ENCODE data around the gene GNA12.

DNA sequence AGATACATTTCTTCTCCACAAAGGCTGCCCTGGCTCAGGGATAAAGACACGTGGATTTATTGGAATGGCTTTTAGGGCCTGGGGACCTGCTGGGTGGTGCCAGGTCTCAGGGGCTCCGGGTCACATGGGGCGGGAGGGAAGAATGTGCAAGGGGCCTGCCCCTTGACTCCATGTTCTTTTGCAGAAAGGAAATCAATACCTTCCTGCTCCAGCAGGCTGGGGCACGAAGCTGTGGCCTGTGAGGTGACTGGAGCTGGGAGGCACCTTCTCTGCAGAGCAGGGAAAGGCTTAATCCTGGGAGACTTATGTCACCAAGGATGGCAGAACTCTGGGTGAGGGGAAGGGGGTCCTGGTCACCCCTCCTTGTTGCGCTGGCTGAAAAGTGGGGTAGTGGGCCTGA is 42.3 kb upstream of the GNA12 start:
- TF ChIP-seq, protein P1, sequence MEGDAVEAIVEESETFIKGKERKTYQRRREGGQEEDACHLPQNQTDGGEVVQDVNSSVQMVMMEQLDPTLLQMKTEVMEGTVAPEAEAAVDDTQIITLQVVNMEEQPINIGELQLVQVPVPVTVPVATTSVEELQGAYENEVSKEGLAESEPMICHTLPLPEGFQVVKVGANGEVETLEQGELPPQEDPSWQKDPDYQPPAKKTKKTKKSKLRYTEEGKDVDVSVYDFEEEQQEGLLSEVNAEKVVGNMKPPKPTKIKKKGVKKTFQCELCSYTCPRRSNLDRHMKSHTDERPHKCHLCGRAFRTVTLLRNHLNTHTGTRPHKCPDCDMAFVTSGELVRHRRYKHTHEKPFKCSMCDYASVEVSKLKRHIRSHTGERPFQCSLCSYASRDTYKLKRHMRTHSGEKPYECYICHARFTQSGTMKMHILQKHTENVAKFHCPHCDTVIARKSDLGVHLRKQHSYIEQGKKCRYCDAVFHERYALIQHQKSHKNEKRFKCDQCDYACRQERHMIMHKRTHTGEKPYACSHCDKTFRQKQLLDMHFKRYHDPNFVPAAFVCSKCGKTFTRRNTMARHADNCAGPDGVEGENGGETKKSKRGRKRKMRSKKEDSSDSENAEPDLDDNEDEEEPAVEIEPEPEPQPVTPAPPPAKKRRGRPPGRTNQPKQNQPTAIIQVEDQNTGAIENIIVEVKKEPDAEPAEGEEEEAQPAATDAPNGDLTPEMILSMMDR (optimal IDR thresholded peaks at IDR 0.05 in 1 of 3, IDR thresholded peaks at IDR 0.05 in 1 of 3, conservative IDR thresholded peaks at IDR 0.05 in 1 of 3; ENCODE audit: extremely low read depth in 1 of 3, insufficient read depth in 2 of 3, low read length in 3 of 3), result peak in 1 of 3 experiments; percentile 12
- TF ChIP-seq EZH2 (IDR thresholded peaks at IDR 0.05; ENCODE audit: low read length), result no peak

Data from keratinocyte (primary cell).